ENCODE measurements around the gene EIF3CL.
"Not testable (repeated sequence)": the region's sequence is repeated elsewhere in the genome, so short reads cannot be mapped to it uniquely, and the experiment has no call there.

The EIF3CL gene

GRCh38 chr16:28382177-28382867 is 21.3 kb downstream of the EIF3CL start:
- H3K9me3 ChIP-seq (ENCODE audit: control insufficient read depth, low read length); H3K4me3 ChIP-seq (ENCODE audit: low read length); H3K4me1 ChIP-seq (ENCODE audit: control insufficient read depth, insufficient read depth, low read length); H3K36me3 ChIP-seq (ENCODE audit: control insufficient read depth, insufficient read depth, low read length); H3K9ac ChIP-seq (ENCODE audit: low read length); H3K27me3 ChIP-seq (ENCODE audit: control insufficient read depth, insufficient read depth, low read length): not testable (repeated sequence)

GRCh38 chr16:28377822-28378221 is 25.8 kb downstream of the EIF3CL start:
- H3K9me3 ChIP-seq (ENCODE audit: control insufficient read depth, low read length); H3K4me3 ChIP-seq (ENCODE audit: low read length); H3K36me3 ChIP-seq (ENCODE audit: control insufficient read depth, insufficient read depth, low read length): not testable (repeated sequence)

GRCh38 chr16:28377108-28377625 is 26.5 kb downstream of the EIF3CL start:
- H3K27me3 ChIP-seq (ENCODE audit: control insufficient read depth, insufficient read depth, low read length); H3K4me1 ChIP-seq (ENCODE audit: control insufficient read depth, insufficient read depth, low read length): not testable (repeated sequence)

More at GRCh38 chr16:28377822-28378221, 25.8 kb downstream of the EIF3CL start:
- H3K9ac ChIP-seq (ENCODE audit: low read length); H3K27me3 ChIP-seq (ENCODE audit: control insufficient read depth, insufficient read depth, low read length); H3K4me1 ChIP-seq (ENCODE audit: control insufficient read depth, insufficient read depth, low read length): not testable (repeated sequence)

GRCh38 chr16:28375115-28375514 is 28.5 kb downstream of the EIF3CL start:
- H3K4me3 ChIP-seq (ENCODE audit: low read length); H3K9me3 ChIP-seq (ENCODE audit: control insufficient read depth, low read length); H3K4me1 ChIP-seq (ENCODE audit: control insufficient read depth, insufficient read depth, low read length); H3K9ac ChIP-seq (ENCODE audit: low read length); H3K27me3 ChIP-seq (ENCODE audit: control insufficient read depth, insufficient read depth, low read length); H3K36me3 ChIP-seq (ENCODE audit: control insufficient read depth, insufficient read depth, low read length): not testable (repeated sequence)

More at GRCh38 chr16:28377108-28377625, 26.5 kb downstream of the EIF3CL start:
- H3K36me3 ChIP-seq (ENCODE audit: control insufficient read depth, insufficient read depth, low read length); H3K9ac ChIP-seq (ENCODE audit: low read length); H3K9me3 ChIP-seq (ENCODE audit: control insufficient read depth, low read length); H3K4me3 ChIP-seq (ENCODE audit: low read length): not testable (repeated sequence)

- not testable (repeated sequence) for H3K4me1 ChIP-seq (ENCODE audit: control insufficient read depth, insufficient read depth, low read length); H3K27me3 ChIP-seq (ENCODE audit: control insufficient read depth, insufficient read depth, low read length); H3K36me3 ChIP-seq (ENCODE audit: control insufficient read depth, insufficient read depth, low read length); H3K4me3 ChIP-seq (ENCODE audit: low read length); H3K9ac ChIP-seq (ENCODE audit: low read length); H3K9me3 ChIP-seq (ENCODE audit: control insufficient read depth, low read length)
Observed at GRCh38 chr16:28374281-28374680, 29.4 kb downstream of the EIF3CL start.

GRCh38 chr16:28367926-28368325 is 35.7 kb downstream of the EIF3CL start:
- H3K27me3 ChIP-seq (ENCODE audit: control insufficient read depth, insufficient read depth, low read length); H3K4me1 ChIP-seq (ENCODE audit: control insufficient read depth, insufficient read depth, low read length); H3K36me3 ChIP-seq (ENCODE audit: control insufficient read depth, insufficient read depth, low read length); H3K9ac ChIP-seq (ENCODE audit: low read length); H3K4me3 ChIP-seq (ENCODE audit: low read length); H3K9me3 ChIP-seq (ENCODE audit: control insufficient read depth, low read length): not testable (repeated sequence)

GRCh38 chr16:28364268-28365173 is 39.1 kb downstream of the EIF3CL start:
- H3K4me1 ChIP-seq (ENCODE audit: control insufficient read depth, insufficient read depth, low read length); H3K36me3 ChIP-seq (ENCODE audit: control insufficient read depth, insufficient read depth, low read length); H3K9ac ChIP-seq (ENCODE audit: low read length); H3K9me3 ChIP-seq (ENCODE audit: control insufficient read depth, low read length); H3K4me3 ChIP-seq (ENCODE audit: low read length); H3K27me3 ChIP-seq (ENCODE audit: control insufficient read depth, insufficient read depth, low read length): not testable (repeated sequence)

GRCh38 chr16:28363408-28363807 is 40.2 kb downstream of the EIF3CL start, which contains the start of gene NPIPB6:
Gene NPIPB6 (minus strand): TSS chr16:28363508. CDS start chr16:28362822, 686 bp downstream.
- H3K27me3 ChIP-seq (ENCODE audit: control insufficient read depth, insufficient read depth, low read length); H3K4me3 ChIP-seq (ENCODE audit: low read length); H3K4me1 ChIP-seq (ENCODE audit: control insufficient read depth, insufficient read depth, low read length); H3K36me3 ChIP-seq (ENCODE audit: control insufficient read depth, insufficient read depth, low read length); H3K9ac ChIP-seq (ENCODE audit: low read length); H3K9me3 ChIP-seq (ENCODE audit: control insufficient read depth, low read length): not testable (repeated sequence)

- H3K36me3 ChIP-seq (ENCODE audit: control insufficient read depth, insufficient read depth, low read length); H3K4me3 ChIP-seq (ENCODE audit: low read length); H3K4me1 ChIP-seq (ENCODE audit: control insufficient read depth, insufficient read depth, low read length); H3K9ac ChIP-seq (ENCODE audit: low read length); H3K27me3 ChIP-seq (ENCODE audit: control insufficient read depth, insufficient read depth, low read length); H3K9me3 ChIP-seq (ENCODE audit: control insufficient read depth, low read length): not testable (repeated sequence)
Observed at GRCh38 chr16:28362600-28362999, 41.0 kb downstream of the EIF3CL start.

GRCh38 chr16:28338230-28338629 is 65.4 kb downstream of the EIF3CL start:
- H3K4me3 ChIP-seq (ENCODE audit: low read length); H3K4me1 ChIP-seq (ENCODE audit: control insufficient read depth, insufficient read depth, low read length); H3K9me3 ChIP-seq (ENCODE audit: control insufficient read depth, low read length); H3K27me3 ChIP-seq (ENCODE audit: control insufficient read depth, insufficient read depth, low read length); H3K9ac ChIP-seq (ENCODE audit: low read length); H3K36me3 ChIP-seq (ENCODE audit: control insufficient read depth, insufficient read depth, low read length): not testable (repeated sequence)

- H3K4me1 ChIP-seq (ENCODE audit: control insufficient read depth, insufficient read depth, low read length); H3K36me3 ChIP-seq (ENCODE audit: control insufficient read depth, insufficient read depth, low read length); H3K4me3 ChIP-seq (ENCODE audit: low read length); H3K9me3 ChIP-seq (ENCODE audit: control insufficient read depth, low read length); H3K27me3 ChIP-seq (ENCODE audit: control insufficient read depth, insufficient read depth, low read length); H3K9ac ChIP-seq (ENCODE audit: low read length): not testable (repeated sequence)
Observed at GRCh38 chr16:28336940-28337710, 66.5 kb downstream of the EIF3CL start.

GRCh38 chr16:28335678-28336077 is 68.0 kb downstream of the EIF3CL start:
- not testable (repeated sequence) for H3K9ac ChIP-seq (ENCODE audit: low read length); H3K4me1 ChIP-seq (ENCODE audit: control insufficient read depth, insufficient read depth, low read length); H3K36me3 ChIP-seq (ENCODE audit: control insufficient read depth, insufficient read depth, low read length); H3K27me3 ChIP-seq (ENCODE audit: control insufficient read depth, insufficient read depth, low read length); H3K9me3 ChIP-seq (ENCODE audit: control insufficient read depth, low read length); H3K4me3 ChIP-seq (ENCODE audit: low read length)

Data from mucosa of stomach (tissue), 1 donor.